MCF 10A (cell line): ENCODE data around the gene KAT6B. TPM values are rescaled to one million over a fixed set of nuclear protein-coding genes. Genes with fewer than 3 reads are reported as not detected.

Experiments
- BruUV-seq: library from RNA; stranded (reverse); fragments of 400-500 nt; replicated peaks from 2 replicates; lab custom pipeline; 2021; lab: Mats Ljungman, UMichigan
- CTCF ChIA-PET: fragments of 300-600 bp; sonication (Branson Sonifier 250); formaldehyde crosslinking; extraction: SDS; loops from one replicate; lab custom pipeline; 2021; ENCODE audit warnings: antibody characterized with exemption, inconsistent platforms; lab: Yijun Ruan, JAX
- POLR2A ChIA-PET: fragments of 300-600, 350-650 bp; sonication (Branson Sonifier 250); formaldehyde crosslinking; extraction: SDS; loops from one replicate; lab custom pipeline; 2020; ENCODE audit warnings: antibody characterized with exemption, inconsistent platforms; lab: Yijun Ruan, JAX
- DNase-seq: peaks from one replicate; pipeline ENCODE4 v3.0.0-alpha.2; 2018; ENCODE audit not compliant: unreplicated experiment
- H3K27ac Mint-ChIP-seq: one replicate; pipeline ENCODE4 v1.8.0; 2022; ENCODE audit warnings: mild to moderate bottlenecking, low read depth, mixed read lengths; ENCODE audit not compliant: unreplicated experiment
- H3K27me3 Mint-ChIP-seq: one replicate; pipeline ENCODE4 v1.8.0; 2022; ENCODE audit warnings: mixed read lengths; ENCODE audit not compliant: insufficient read depth, unreplicated experiment
- H3K36me3 Mint-ChIP-seq: one replicate; pipeline ENCODE4 v1.8.0; 2022; ENCODE audit warnings: mild to moderate bottlenecking, moderate library complexity, mixed read lengths; ENCODE audit not compliant: insufficient read depth, unreplicated experiment
- H3K4me1 Mint-ChIP-seq: one replicate; pipeline ENCODE4 v1.8.0; 2022; ENCODE audit warnings: mixed read lengths; ENCODE audit not compliant: insufficient read depth, unreplicated experiment
- H3K4me3 Mint-ChIP-seq: one replicate; pipeline ENCODE4 v1.8.0; 2022; ENCODE audit warnings: mild to moderate bottlenecking, moderate library complexity, mixed read lengths; ENCODE audit not compliant: unreplicated experiment
- H3K9me3 Mint-ChIP-seq: one replicate; pipeline ENCODE4 v1.8.0; 2022; ENCODE audit warnings: mixed read lengths; ENCODE audit not compliant: unreplicated experiment
- CTCF ChIP-seq: fragments of 200-600 bp; IDR thresholded peaks from one replicate; pipeline ENCODE4 v1.8.0; 2022; ENCODE audit warnings: antibody characterized with exemption, mild to moderate bottlenecking; ENCODE audit not compliant: unreplicated experiment
- intact Hi-C: fragments of 100-400 bp; cut with micrococcal nuclease; formaldehyde crosslinking; loops from 2 replicates; pipeline ENCODE4 v1.14.1; 2022
- total RNA-seq: library from RNA; stranded (reverse); gene quantifications from 2 replicates; pipeline ENCODE4 v1.2.3, GENCODE V29; 2022

KAT6B gene
- total RNA-seq, 1 experiment from 2014 or later = 18.3 TPM

- BruUV-seq = no TSS peak
These were observed 5.2 kb downstream of the KAT6B start for GRCh38 chr10:74831518-74832120.

GRCh38 chr10:74835963-74836362 is 9.6 kb downstream of the KAT6B start:
- no peak for DNase-seq
- intact Hi-C loops = no loop called here
- Mint-ChIP-seq H3K27me3 (no peaks in the 10 kb centered on the region), H3K36me3 (peaks cover 17% of the 10 kb centered on the region), H3K4me1 (no peaks in the 10 kb centered on the region), H3K27ac (no peak overlapping the region), H3K4me3 (no peak overlapping the region), H3K9me3 (no peaks in the 10 kb centered on the region)
- ChIA-PET CTCF (no interaction called here), POLR2A (no interaction called here)
- no peak for TF ChIP-seq CTCF
- BruUV-seq = no TSS peak

More at GRCh38 chr10:74831518-74832120, 5.2 kb downstream of the KAT6B start:
- Mint-ChIP-seq H3K27me3 (no peaks in the 10 kb centered on the region), H3K4me1 (peaks cover 22% of the 10 kb centered on the region), H3K9me3 (no peaks in the 10 kb centered on the region), H3K4me3 (no peak overlapping the region), H3K36me3 (no peaks in the 10 kb centered on the region), H3K27ac (no peak overlapping the region)
- CTCF ChIA-PET = interaction anchor here (0.6 kb wide), 3 partner anchors 90 to 405 kb away, joined by 3 to 4 read pairs (median 3); no protein-coding TSS in a partner anchor
- DNase-seq = no peak
- TF ChIP-seq CTCF = no peak
- POLR2A ChIA-PET = interaction anchor here (0.9 to 1.4 kb wide), 2 partner anchors 13 to 19 kb away, joined by 3 to 4 read pairs; no protein-coding TSS in a partner anchor
- intact Hi-C loops = no loop called here

GRCh38 chr10:74836877-74837276 is 10.5 kb downstream of the KAT6B start:
- H3K4me1 Mint-ChIP-seq = no peaks in the 10 kb centered on the region
- no peaks in the 10 kb centered on the region for H3K9me3 Mint-ChIP-seq
- DNase-seq = no peak
- ChIA-PET CTCF (no interaction called here), POLR2A (interaction anchor here (0.6 kb wide), 1 partner anchor 94 kb away, joined by 5 read pairs; no protein-coding TSS in a partner anchor)
- H3K27ac Mint-ChIP-seq = no peak overlapping the region
- H3K4me3 Mint-ChIP-seq = no peak overlapping the region
- no peaks in the 10 kb centered on the region for H3K27me3 Mint-ChIP-seq
- no TSS peak for BruUV-seq
- intact Hi-C loops = no loop called here
- TF ChIP-seq CTCF = no peak
- H3K36me3 Mint-ChIP-seq = peaks cover 17% of the 10 kb centered on the region

- H3K36me3 Mint-ChIP-seq = peaks cover 19% of the 10 kb centered on the region
- BruUV-seq = no TSS peak
- H3K9me3 Mint-ChIP-seq = no peaks in the 10 kb centered on the region
- H3K27ac Mint-ChIP-seq = no peak overlapping the region
- no peaks in the 10 kb centered on the region for H3K4me1 Mint-ChIP-seq
- no peak overlapping the region for H3K4me3 Mint-ChIP-seq
- DNase-seq = no peak
- intact Hi-C loops = no loop called here
- ChIA-PET CTCF (no interaction called here), POLR2A (no interaction called here)
- H3K27me3 Mint-ChIP-seq = no peaks in the 10 kb centered on the region
- no peak for TF ChIP-seq CTCF
These were observed 11.3 kb downstream of the KAT6B start for GRCh38 chr10:74837743-74838142.
